ENCODE data around the gene CNTN1. TPM values are rescaled to one million over a fixed set of nuclear protein-coding genes. Genes with fewer than 3 reads are reported as not detected.

The CNTN1 gene
- total and polyA plus RNA-seq, 10 donors, result 0.50 to 12.3 (median 5.8) TPM

DNA sequence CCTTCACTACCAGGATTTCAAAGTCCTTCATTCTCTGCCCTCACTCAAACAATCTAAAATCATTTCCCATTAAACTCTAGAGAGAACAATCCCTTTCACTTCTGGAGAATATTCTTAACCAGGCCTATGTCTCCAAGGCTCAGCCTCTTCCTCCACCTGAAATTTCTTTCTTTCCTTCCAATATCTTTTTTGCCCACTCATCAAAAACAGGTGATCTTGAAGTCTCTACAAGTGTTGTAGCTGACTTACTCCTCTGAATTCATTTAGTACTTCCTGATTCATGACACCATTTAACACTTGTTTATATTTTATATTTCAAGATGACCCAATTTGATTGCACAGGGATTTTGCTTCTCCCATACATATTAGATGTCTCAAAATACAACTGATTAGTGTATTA lies 429.1 kb downstream of the CNTN1 start:
- intact Hi-C loops (cut with DNase I; ENCODE audit: low total_unique reads), result no loop called here
- no peak for DNase-seq
- H3K4me1 ChIP-seq, result no peaks in the 10 kb centered on the region
- TF ChIP-seq POLR2A (IDR thresholded peaks at IDR 0.05) (no peak), POLR2AphosphoS5 (IDR thresholded peaks at IDR 0.05) (no peak)
- TF ChIP-seq, protein P1, sequence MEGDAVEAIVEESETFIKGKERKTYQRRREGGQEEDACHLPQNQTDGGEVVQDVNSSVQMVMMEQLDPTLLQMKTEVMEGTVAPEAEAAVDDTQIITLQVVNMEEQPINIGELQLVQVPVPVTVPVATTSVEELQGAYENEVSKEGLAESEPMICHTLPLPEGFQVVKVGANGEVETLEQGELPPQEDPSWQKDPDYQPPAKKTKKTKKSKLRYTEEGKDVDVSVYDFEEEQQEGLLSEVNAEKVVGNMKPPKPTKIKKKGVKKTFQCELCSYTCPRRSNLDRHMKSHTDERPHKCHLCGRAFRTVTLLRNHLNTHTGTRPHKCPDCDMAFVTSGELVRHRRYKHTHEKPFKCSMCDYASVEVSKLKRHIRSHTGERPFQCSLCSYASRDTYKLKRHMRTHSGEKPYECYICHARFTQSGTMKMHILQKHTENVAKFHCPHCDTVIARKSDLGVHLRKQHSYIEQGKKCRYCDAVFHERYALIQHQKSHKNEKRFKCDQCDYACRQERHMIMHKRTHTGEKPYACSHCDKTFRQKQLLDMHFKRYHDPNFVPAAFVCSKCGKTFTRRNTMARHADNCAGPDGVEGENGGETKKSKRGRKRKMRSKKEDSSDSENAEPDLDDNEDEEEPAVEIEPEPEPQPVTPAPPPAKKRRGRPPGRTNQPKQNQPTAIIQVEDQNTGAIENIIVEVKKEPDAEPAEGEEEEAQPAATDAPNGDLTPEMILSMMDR (IDR thresholded peaks at IDR 0.05 in 8 of 11, conservative IDR thresholded peaks at IDR 0.05 in 3 of 11), result no peak
- H3K36me3 ChIP-seq, result no peaks in the 10 kb centered on the region
- no peaks in the 10 kb centered on the region for H3K27me3 ChIP-seq (replicated peaks in 1 of 7)
- no peak overlapping the region for H3K27ac ChIP-seq
- no peak overlapping the region for H3K4me3 ChIP-seq
- H3K9me3 ChIP-seq, result peaks cover 0 to 5% (median 0%) of the 10 kb centered on the region in 8 donors
